Measurements from ENCODE around the gene CEBPE.

Gene CEBPE

DNA sequence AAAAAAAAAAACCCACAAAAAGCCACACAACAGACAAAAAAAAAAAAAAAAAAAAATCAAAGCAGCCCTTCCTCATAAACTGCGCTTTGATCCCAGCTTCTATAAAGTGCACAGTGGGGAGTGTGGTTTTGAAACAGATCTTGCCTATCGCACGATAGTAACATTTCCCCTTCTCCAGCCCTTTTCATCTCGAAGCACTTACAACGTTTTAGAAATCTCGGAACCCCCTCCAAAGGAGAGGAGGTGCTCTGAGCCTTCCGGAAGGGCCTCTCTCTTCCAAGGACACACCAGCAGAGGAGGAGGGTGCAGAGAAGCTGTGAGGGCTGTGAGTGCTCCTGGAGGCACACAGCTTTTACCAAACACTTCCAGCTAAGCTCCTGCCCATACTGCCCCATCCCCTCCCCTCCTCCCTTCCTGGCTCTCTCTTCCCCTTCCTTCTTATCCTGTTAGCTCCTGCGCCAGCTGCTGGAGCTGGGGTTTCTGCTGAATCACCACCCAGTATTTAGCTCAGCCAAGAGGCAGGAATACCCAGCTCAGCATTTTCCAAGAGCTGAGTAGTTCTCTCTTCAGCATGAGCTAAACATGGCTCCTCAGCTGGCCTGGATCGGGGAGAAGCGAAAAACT is 36.0 kb upstream of the CEBPE start:
- Histone ChIP-seq H3K4me1 (ENCODE audit: control insufficient read depth, low read depth, low read length) (peaks cover 28% of the 10 kb centered on the region), H3K27ac (ENCODE audit: low read length) (peak overlapping the region; percentile 66), H3K9ac (ENCODE audit: low read length) (peak overlapping the region; percentile 5), H3K9me3 (ENCODE audit: control insufficient read depth, low read depth, low read length) (no peaks in the 10 kb centered on the region), H3K27me3 (ENCODE audit: control insufficient read depth, insufficient read depth, low read length) (no peaks in the 10 kb centered on the region), H3K36me3 (ENCODE audit: control insufficient read depth, low read depth, low read length) (peaks cover 27% of the 10 kb centered on the region), H3K4me3 (ENCODE audit: low read length) (no peak overlapping the region)

DNA sequence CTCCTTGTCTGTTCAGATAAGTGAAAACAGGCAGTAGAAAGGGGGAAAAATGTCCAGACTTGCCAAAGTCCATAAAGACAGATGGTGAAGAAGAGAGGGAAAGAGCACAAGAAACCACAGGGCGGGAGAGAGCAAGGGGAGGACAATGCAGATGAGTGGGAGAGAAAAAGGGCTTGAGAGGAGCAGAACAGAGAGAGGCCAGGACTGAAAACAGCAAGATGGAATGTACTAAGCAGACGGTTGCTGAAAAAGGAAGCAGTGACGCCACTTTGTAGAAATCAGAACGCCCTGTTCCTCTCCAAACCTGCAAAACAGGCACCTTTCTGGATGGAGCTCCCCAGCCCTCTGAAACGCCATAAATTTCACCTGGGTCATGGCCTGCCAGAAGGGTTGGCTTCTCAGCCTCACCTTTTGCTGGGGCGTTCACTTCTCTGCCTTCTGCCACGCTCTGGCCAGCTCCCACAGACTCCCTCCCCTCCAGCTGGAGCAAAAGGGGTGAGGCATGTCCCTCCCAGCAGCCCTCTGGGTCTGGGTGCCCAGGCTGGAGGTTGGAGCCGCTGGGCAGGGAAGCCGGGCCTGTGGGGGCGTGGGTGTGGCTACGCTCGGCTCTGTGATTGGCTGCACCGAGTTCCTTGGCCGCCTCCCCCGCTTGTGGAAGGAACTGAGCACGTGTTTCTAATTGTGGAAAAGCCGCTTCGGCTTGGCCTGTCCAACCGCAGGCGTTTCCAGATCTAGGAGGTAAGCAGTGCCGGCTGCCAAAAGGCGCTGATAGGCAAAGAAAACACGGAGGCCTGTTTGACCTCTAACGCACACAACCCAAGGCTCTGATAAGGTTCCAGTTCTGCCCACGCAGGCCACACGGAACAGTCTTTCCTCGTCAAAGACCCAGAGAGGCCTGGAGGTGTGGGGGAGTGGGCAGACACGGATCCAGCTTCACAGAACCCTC is 35.1 kb upstream of the CEBPE start:
- H3K9me3 ChIP-seq (ENCODE audit: control insufficient read depth, low read depth, low read length) = no peaks in the 10 kb centered on the region
- no peak overlapping the region for H3K9ac ChIP-seq (ENCODE audit: low read length)
- H3K27me3 ChIP-seq (ENCODE audit: control insufficient read depth, insufficient read depth, low read length) = no peaks in the 10 kb centered on the region
- H3K27ac ChIP-seq (ENCODE audit: low read length) = no peak overlapping the region
- H3K4me1 ChIP-seq (ENCODE audit: control insufficient read depth, low read depth, low read length) = peaks cover 19% of the 10 kb centered on the region
- peaks cover 24% of the 10 kb centered on the region for H3K36me3 ChIP-seq (ENCODE audit: control insufficient read depth, low read depth, low read length)
- H3K4me3 ChIP-seq (ENCODE audit: low read length) = no peak overlapping the region

DNA sequence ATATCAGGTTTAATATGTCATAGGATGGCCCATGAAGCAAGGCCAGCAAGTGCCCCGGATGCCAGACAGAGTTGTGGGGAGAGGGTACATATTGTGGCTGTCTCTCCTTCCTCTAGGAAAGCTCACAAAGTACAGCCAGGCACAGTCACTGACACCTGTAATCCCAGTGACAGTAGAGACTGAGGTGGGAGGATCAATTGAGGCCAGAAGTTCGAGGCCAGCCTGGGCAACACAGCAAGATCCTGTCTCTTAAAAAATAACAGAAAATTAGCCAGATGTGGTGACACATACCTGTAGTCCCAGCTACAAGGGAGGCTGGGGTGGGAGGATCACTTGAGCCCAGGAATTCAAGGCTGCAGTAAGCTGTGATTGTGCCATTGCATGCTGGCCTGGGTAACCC is 32.3 kb upstream of the CEBPE start:
- Histone ChIP-seq H3K9me3 (ENCODE audit: control insufficient read depth, low read depth, low read length) (no peaks in the 10 kb centered on the region), H3K4me3 (ENCODE audit: low read length) (no peak overlapping the region), H3K27ac (ENCODE audit: low read length) (no peak overlapping the region), H3K9ac (ENCODE audit: low read length) (no peak overlapping the region), H3K4me1 (ENCODE audit: control insufficient read depth, low read depth, low read length) (peaks cover 14% of the 10 kb centered on the region), H3K36me3 (ENCODE audit: control insufficient read depth, low read depth, low read length) (peaks cover 24% of the 10 kb centered on the region), H3K27me3 (ENCODE audit: control insufficient read depth, insufficient read depth, low read length) (no peaks in the 10 kb centered on the region)

DNA sequence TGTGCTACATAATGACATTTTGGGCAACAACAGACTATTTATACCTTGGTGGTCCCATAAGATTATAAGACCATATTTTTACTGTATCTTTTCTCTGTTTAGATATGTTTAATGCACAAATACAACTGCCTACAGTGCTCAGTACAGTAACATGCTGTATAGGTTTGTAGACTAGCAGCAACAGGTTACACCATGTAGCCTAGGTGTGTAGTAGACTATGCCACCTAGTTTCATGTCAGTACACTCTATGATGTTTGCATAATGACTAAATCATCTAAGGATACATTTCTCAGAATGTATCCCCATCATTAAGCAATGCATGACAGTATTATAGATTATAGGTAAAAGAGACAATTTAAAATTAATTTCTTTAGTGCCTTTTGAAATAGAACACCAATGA is 30.7 kb upstream of the CEBPE start:
- Histone ChIP-seq H3K9ac (ENCODE audit: low read length) (no peak overlapping the region), H3K27me3 (ENCODE audit: control insufficient read depth, insufficient read depth, low read length) (no peaks in the 10 kb centered on the region), H3K36me3 (ENCODE audit: control insufficient read depth, low read depth, low read length) (peaks cover 24% of the 10 kb centered on the region), H3K4me3 (ENCODE audit: low read length) (no peak overlapping the region), H3K4me1 (ENCODE audit: control insufficient read depth, low read depth, low read length) (peaks cover 3% of the 10 kb centered on the region), H3K27ac (ENCODE audit: low read length) (no peak overlapping the region), H3K9me3 (ENCODE audit: control insufficient read depth, low read depth, low read length) (no peaks in the 10 kb centered on the region)

DNA sequence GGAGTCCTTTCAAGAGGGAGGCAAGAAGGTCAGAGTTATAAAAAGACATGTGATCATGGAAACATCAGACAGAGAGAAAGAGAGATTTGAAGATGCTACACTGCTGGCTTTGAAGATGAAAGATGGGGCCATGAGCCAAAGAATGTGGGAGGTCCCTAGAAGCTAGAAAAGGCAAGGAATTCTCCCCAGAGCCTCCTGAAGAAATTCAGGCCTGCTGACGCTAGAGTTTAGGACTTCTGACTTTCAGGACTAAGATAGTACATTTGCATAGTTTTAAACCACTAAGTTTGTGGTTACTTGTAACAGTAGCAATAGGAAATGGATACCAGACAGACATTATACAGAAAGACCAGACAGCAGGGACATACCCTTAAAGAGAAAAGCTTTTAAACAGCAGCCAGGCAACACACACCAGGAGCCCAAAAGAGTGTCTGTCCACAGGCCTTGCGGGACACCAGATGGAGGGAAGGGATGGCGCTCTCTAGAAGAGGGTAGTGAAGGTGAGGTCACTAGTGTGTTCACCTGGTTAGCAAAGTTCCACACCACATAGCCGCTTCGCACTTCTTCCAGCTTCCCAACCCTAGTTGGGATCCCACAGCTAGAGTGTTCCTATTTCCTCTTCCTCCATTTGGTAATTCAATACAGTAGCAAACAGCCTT is 29.7 kb upstream of the CEBPE start:
- Histone ChIP-seq H3K4me3 (ENCODE audit: low read length) (no peak overlapping the region), H3K4me1 (ENCODE audit: control insufficient read depth, low read depth, low read length) (no peaks in the 10 kb centered on the region), H3K27ac (ENCODE audit: low read length) (no peak overlapping the region)

DNA sequence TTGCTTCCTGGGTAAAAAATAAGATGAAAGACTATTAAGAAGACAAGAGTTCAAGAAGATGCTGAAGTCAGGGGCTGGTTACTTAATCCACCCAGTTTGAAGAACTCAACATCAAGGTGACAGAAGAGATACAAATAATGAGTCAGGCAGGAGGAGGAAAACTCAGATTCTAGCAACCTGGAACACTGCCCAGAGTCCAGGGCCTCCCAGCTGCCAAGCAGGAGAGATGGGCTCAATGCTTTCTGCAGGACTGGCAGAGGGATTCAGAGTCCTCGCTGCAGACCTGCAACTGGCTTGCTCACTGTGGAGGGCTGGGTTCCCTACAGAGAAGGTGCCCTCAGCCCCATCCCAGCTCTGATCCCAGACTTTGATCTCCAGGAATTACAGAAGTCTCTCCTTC is 28.6 kb upstream of the CEBPE start:
- Histone ChIP-seq H3K36me3 (ENCODE audit: control insufficient read depth, low read depth, low read length) (peaks cover 41% of the 10 kb centered on the region), H3K27ac (ENCODE audit: low read length) (no peak overlapping the region), H3K9ac (ENCODE audit: low read length) (no peak overlapping the region), H3K9me3 (ENCODE audit: control insufficient read depth, low read depth, low read length) (no peaks in the 10 kb centered on the region), H3K4me3 (ENCODE audit: low read length) (no peak overlapping the region), H3K4me1 (ENCODE audit: control insufficient read depth, low read depth, low read length) (no peaks in the 10 kb centered on the region), H3K27me3 (ENCODE audit: control insufficient read depth, insufficient read depth, low read length) (no peaks in the 10 kb centered on the region)

More for the DNA sequence above, 29.7 kb upstream of the CEBPE start:
- Histone ChIP-seq H3K9me3 (ENCODE audit: control insufficient read depth, low read depth, low read length) (no peaks in the 10 kb centered on the region), H3K27me3 (ENCODE audit: control insufficient read depth, insufficient read depth, low read length) (no peaks in the 10 kb centered on the region), H3K9ac (ENCODE audit: low read length) (no peak overlapping the region), H3K36me3 (ENCODE audit: control insufficient read depth, low read depth, low read length) (peaks cover 31% of the 10 kb centered on the region)

DNA sequence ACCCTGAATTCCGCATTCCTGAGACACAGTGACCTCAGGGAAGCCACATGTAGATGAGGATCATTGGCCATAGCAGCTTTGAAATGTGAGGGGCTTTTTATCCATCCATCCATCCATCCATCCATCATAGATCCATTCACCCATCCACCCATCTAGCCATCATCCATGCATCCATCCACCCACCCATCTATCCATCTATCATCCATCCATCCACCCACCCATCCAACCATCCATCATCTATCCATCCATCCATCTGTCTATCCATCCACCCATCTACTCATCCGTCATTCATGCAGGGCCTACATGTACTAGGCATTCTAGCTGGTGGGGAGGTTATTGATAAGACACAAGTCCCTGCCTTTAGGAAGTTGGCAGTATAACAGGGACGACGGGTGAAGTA is 27.9 kb upstream of the CEBPE start:
- Histone ChIP-seq H3K9ac (ENCODE audit: low read length) (no peak overlapping the region), H3K27ac (ENCODE audit: low read length) (no peak overlapping the region), H3K27me3 (ENCODE audit: control insufficient read depth, insufficient read depth, low read length) (no peaks in the 10 kb centered on the region), H3K4me3 (ENCODE audit: low read length) (no peak overlapping the region), H3K36me3 (ENCODE audit: control insufficient read depth, low read depth, low read length) (peaks cover 45% of the 10 kb centered on the region), H3K4me1 (ENCODE audit: control insufficient read depth, low read depth, low read length) (no peaks in the 10 kb centered on the region), H3K9me3 (ENCODE audit: control insufficient read depth, low read depth, low read length) (no peaks in the 10 kb centered on the region)

DNA sequence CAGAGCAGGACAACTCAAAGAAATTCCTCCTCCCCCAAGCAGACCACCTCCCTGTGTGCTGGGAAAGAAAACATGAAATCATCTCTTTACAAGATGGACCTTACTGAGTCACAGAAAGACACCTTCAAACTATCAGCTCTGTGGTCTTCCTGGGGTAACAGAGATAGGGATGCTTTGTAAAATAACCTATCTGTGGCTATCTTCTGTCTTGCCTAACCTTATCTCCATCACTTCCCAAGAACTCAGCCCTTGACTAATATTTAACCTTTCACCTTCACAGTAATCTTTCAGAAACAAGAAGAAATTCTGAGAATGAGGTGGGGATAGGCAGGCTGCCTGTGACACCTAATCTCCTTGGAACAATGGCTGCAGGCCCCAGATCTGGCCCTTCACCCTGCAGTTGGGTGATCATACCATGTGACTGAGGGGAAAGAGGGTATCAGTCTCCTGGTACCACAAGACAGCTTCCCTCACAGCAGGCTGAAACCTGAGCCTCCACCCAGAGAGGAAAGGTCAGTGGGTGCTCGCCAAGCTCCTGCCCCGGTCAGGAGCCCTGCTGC is 27.4 kb upstream of the CEBPE start:
- H3K9ac ChIP-seq (ENCODE audit: low read length) = no peak overlapping the region
- H3K9me3 ChIP-seq (ENCODE audit: control insufficient read depth, low read depth, low read length) = no peaks in the 10 kb centered on the region
- no peak overlapping the region for H3K27ac ChIP-seq (ENCODE audit: low read length)
- H3K27me3 ChIP-seq (ENCODE audit: control insufficient read depth, insufficient read depth, low read length) = no peaks in the 10 kb centered on the region
- H3K4me1 ChIP-seq (ENCODE audit: control insufficient read depth, low read depth, low read length) = no peaks in the 10 kb centered on the region
- H3K4me3 ChIP-seq (ENCODE audit: low read length) = no peak overlapping the region
- H3K36me3 ChIP-seq (ENCODE audit: control insufficient read depth, low read depth, low read length) = peaks cover 44% of the 10 kb centered on the region

DNA sequence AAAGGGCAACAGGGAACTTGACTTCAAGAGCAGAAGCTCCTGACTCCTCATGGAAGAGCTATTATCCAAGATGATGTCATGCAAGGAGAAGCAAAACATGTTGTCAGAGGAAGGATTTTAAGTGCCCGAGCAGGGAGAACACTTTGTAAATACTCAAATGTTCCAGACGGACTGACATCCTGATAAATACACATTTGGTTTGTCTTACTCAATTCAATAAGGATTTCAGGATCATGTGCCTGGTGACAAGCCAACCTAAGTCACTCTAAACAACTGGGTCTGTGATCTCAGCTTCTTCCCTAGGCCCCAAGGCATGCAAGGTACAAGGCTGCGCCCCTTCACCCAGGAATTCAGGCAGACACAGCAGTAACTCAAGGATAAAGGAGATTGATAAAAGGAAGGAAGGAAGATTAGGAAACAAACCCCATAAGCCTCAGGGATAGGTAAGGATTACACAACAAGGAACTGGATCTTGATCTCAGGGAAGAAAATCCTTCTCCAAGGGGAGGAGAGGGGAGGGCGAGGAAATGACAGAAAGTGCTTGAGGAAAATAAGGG is 26.8 kb upstream of the CEBPE start:
- no peaks in the 10 kb centered on the region for H3K9me3 ChIP-seq (ENCODE audit: control insufficient read depth, low read depth, low read length)
- H3K36me3 ChIP-seq (ENCODE audit: control insufficient read depth, low read depth, low read length) = peaks cover 41% of the 10 kb centered on the region
- H3K4me1 ChIP-seq (ENCODE audit: control insufficient read depth, low read depth, low read length) = no peaks in the 10 kb centered on the region
- H3K9ac ChIP-seq (ENCODE audit: low read length) = no peak overlapping the region
- H3K27ac ChIP-seq (ENCODE audit: low read length) = no peak overlapping the region
- H3K4me3 ChIP-seq (ENCODE audit: low read length) = no peak overlapping the region
- H3K27me3 ChIP-seq (ENCODE audit: control insufficient read depth, insufficient read depth, low read length) = no peaks in the 10 kb centered on the region

DNA sequence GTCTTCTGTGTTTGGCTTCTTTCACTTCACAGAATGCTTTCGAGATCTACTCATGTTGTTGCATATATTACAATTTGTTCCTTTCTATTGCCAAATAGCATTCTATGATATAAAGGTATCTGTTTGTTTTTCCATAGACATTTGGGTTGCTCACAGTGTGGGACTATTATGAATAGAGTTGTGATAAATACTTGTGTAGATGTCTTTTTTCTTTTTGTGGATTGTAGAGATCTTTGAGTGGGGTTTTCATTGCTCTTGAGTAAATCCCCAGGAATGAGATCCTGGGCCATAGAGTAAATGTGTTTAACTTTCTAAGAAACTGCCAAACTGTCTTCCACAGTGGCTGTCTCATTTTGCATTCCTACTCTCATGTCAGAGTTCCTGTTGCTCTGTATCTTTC is 24.9 kb upstream of the CEBPE start:
- no peak overlapping the region for H3K4me3 ChIP-seq (ENCODE audit: low read length)
- no peaks in the 10 kb centered on the region for H3K4me1 ChIP-seq (ENCODE audit: control insufficient read depth, low read depth, low read length)
- no peak overlapping the region for H3K27ac ChIP-seq (ENCODE audit: low read length)
- no peak overlapping the region for H3K9ac ChIP-seq (ENCODE audit: low read length)
- peaks cover 50% of the 10 kb centered on the region for H3K36me3 ChIP-seq (ENCODE audit: control insufficient read depth, low read depth, low read length)
- no peaks in the 10 kb centered on the region for H3K9me3 ChIP-seq (ENCODE audit: control insufficient read depth, low read depth, low read length)
- no peaks in the 10 kb centered on the region for H3K27me3 ChIP-seq (ENCODE audit: control insufficient read depth, insufficient read depth, low read length)

DNA sequence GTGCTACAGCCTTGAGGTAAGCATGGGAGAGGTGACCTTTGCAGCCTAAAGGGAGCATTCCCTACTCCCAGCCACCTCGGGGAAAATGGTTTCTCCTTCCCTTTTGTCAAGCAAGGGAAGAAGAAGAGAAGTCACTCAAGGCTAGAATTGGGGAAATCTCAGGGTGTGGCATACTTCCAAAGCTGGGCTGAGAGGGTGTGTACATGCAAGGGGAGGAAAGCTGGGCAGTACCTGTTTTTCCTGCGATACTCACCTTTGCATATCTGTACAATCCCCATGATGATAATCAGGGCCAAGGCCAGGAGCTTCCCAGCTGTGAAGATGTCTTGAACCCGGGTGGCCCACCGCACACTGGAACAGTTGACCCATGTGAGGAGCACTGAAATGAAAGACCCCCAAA is 23.8 kb upstream of the CEBPE start:
- Histone ChIP-seq H3K27ac (ENCODE audit: low read length) (no peak overlapping the region), H3K4me3 (ENCODE audit: low read length) (no peak overlapping the region), H3K27me3 (ENCODE audit: control insufficient read depth, insufficient read depth, low read length) (no peaks in the 10 kb centered on the region), H3K9ac (ENCODE audit: low read length) (no peak overlapping the region), H3K9me3 (ENCODE audit: control insufficient read depth, low read depth, low read length) (no peaks in the 10 kb centered on the region), H3K4me1 (ENCODE audit: control insufficient read depth, low read depth, low read length) (no peaks in the 10 kb centered on the region), H3K36me3 (ENCODE audit: control insufficient read depth, low read depth, low read length) (peaks cover 57% of the 10 kb centered on the region)
